Measurements from ENCODE around the gene PODXL.

Gene PODXL

GRCh38 chr7:131501422-131501821, 55.0 kb downstream of the PODXL start:
- no peak for TF ChIP-seq POLR2AphosphoS5 (IDR thresholded peaks at IDR 0.05; ENCODE audit: low read depth, low read length)
- no peak for TF ChIP-seq POLR2A (IDR thresholded peaks at IDR 0.05; ENCODE audit: low read depth, low read length)
- TF ChIP-seq PAX5 (IDR thresholded peaks at IDR 0.05; ENCODE audit: insufficient read depth, low read length, severe bottlenecking): no peak
- no peak for TF ChIP-seq SPI1 (IDR thresholded peaks at IDR 0.05; ENCODE audit: low read depth, low read length)
- TF ChIP-seq POU2F2 (IDR thresholded peaks at IDR 0.05; ENCODE audit: low read depth, low read length): no peak
- no peak for TF ChIP-seq TAF1 (IDR thresholded peaks at IDR 0.05; ENCODE audit: low read depth, low read length)
- FAIRE-seq (peak; percentile 88), DNase-seq (ENCODE audit: insufficient read length, low spot score) (no peak)

- no peak for FAIRE-seq
- TF ChIP-seq POU2F2 (IDR thresholded peaks at IDR 0.05; ENCODE audit: low read depth, low read length) (no peak), POLR2A (IDR thresholded peaks at IDR 0.05; ENCODE audit: low read depth, low read length) (no peak), PAX5 (IDR thresholded peaks at IDR 0.05; ENCODE audit: insufficient read depth, low read length, severe bottlenecking) (no peak), TAF1 (IDR thresholded peaks at IDR 0.05; ENCODE audit: low read depth, low read length) (no peak), POLR2AphosphoS5 (IDR thresholded peaks at IDR 0.05; ENCODE audit: low read depth, low read length) (no peak), SPI1 (IDR thresholded peaks at IDR 0.05; ENCODE audit: low read depth, low read length) (no peak)
- no peak for DNase-seq (ENCODE audit: insufficient read length, low spot score)
Measured at GRCh38 chr7:131500357-131500756, 56.1 kb downstream of the PODXL start.

- TF ChIP-seq SPI1 (IDR thresholded peaks at IDR 0.05; ENCODE audit: low read depth, low read length) (no peak), POLR2A (IDR thresholded peaks at IDR 0.05; ENCODE audit: low read depth, low read length) (no peak), POU2F2 (IDR thresholded peaks at IDR 0.05; ENCODE audit: low read depth, low read length) (no peak), TAF1 (IDR thresholded peaks at IDR 0.05; ENCODE audit: low read depth, low read length) (no peak), PAX5 (IDR thresholded peaks at IDR 0.05; ENCODE audit: insufficient read depth, low read length, severe bottlenecking) (no peak), POLR2AphosphoS5 (IDR thresholded peaks at IDR 0.05; ENCODE audit: low read depth, low read length) (no peak)
- FAIRE-seq: no peak
- no peak for DNase-seq (ENCODE audit: insufficient read length, low spot score)
Measured at GRCh38 chr7:131499801-131500200, 56.6 kb downstream of the PODXL start.

- FAIRE-seq (no peak), DNase-seq (ENCODE audit: insufficient read length, low spot score) (no peak)
- TF ChIP-seq PAX5 (IDR thresholded peaks at IDR 0.05; ENCODE audit: insufficient read depth, low read length, severe bottlenecking) (no peak), SPI1 (IDR thresholded peaks at IDR 0.05; ENCODE audit: low read depth, low read length) (no peak), TAF1 (IDR thresholded peaks at IDR 0.05; ENCODE audit: low read depth, low read length) (no peak), POLR2AphosphoS5 (IDR thresholded peaks at IDR 0.05; ENCODE audit: low read depth, low read length) (no peak), POU2F2 (IDR thresholded peaks at IDR 0.05; ENCODE audit: low read depth, low read length) (no peak), POLR2A (IDR thresholded peaks at IDR 0.05; ENCODE audit: low read depth, low read length) (no peak)
Measured at GRCh38 chr7:131498237-131498885, 58.1 kb downstream of the PODXL start.

- no peak for DNase-seq (ENCODE audit: insufficient read length, low spot score)
- no peak for TF ChIP-seq POU2F2 (IDR thresholded peaks at IDR 0.05; ENCODE audit: low read depth, low read length)
- TF ChIP-seq POLR2AphosphoS5 (IDR thresholded peaks at IDR 0.05; ENCODE audit: low read depth, low read length): no peak
- TF ChIP-seq POLR2A (IDR thresholded peaks at IDR 0.05; ENCODE audit: low read depth, low read length): no peak
- no peak for TF ChIP-seq TAF1 (IDR thresholded peaks at IDR 0.05; ENCODE audit: low read depth, low read length)
- no peak for TF ChIP-seq SPI1 (IDR thresholded peaks at IDR 0.05; ENCODE audit: low read depth, low read length)
- no peak for TF ChIP-seq PAX5 (IDR thresholded peaks at IDR 0.05; ENCODE audit: insufficient read depth, low read length, severe bottlenecking)
- FAIRE-seq: no peak
Measured at GRCh38 chr7:131497454-131497853, 59.0 kb downstream of the PODXL start.

GRCh38 chr7:131495669-131496498, 60.5 kb downstream of the PODXL start:
- no peak for FAIRE-seq

GRCh38 chr7:131494182-131494581, 62.2 kb downstream of the PODXL start:
- FAIRE-seq (no peak), DNase-seq (ENCODE audit: insufficient read length, low spot score) (no peak)
- TF ChIP-seq TAF1 (IDR thresholded peaks at IDR 0.05; ENCODE audit: low read depth, low read length): no peak
- no peak for TF ChIP-seq PAX5 (IDR thresholded peaks at IDR 0.05; ENCODE audit: insufficient read depth, low read length, severe bottlenecking)
- no peak for TF ChIP-seq SPI1 (IDR thresholded peaks at IDR 0.05; ENCODE audit: low read depth, low read length)
- TF ChIP-seq POLR2A (IDR thresholded peaks at IDR 0.05; ENCODE audit: low read depth, low read length): no peak
- no peak for TF ChIP-seq POU2F2 (IDR thresholded peaks at IDR 0.05; ENCODE audit: low read depth, low read length)
- no peak for TF ChIP-seq POLR2AphosphoS5 (IDR thresholded peaks at IDR 0.05; ENCODE audit: low read depth, low read length)

More at GRCh38 chr7:131495669-131496498, 60.5 kb downstream of the PODXL start:
- TF ChIP-seq TAF1 (IDR thresholded peaks at IDR 0.05; ENCODE audit: low read depth, low read length): no peak
- no peak for TF ChIP-seq PAX5 (IDR thresholded peaks at IDR 0.05; ENCODE audit: insufficient read depth, low read length, severe bottlenecking)
- no peak for TF ChIP-seq SPI1 (IDR thresholded peaks at IDR 0.05; ENCODE audit: low read depth, low read length)
- TF ChIP-seq POLR2AphosphoS5 (IDR thresholded peaks at IDR 0.05; ENCODE audit: low read depth, low read length): no peak
- no peak for TF ChIP-seq POU2F2 (IDR thresholded peaks at IDR 0.05; ENCODE audit: low read depth, low read length)
- no peak for DNase-seq (ENCODE audit: insufficient read length, low spot score)

GRCh38 chr7:131493581-131493980, 62.8 kb downstream of the PODXL start:
- FAIRE-seq (no peak), DNase-seq (ENCODE audit: insufficient read length, low spot score) (no peak)
- TF ChIP-seq TAF1 (IDR thresholded peaks at IDR 0.05; ENCODE audit: low read depth, low read length): no peak
- no peak for TF ChIP-seq POLR2A (IDR thresholded peaks at IDR 0.05; ENCODE audit: low read depth, low read length)

- TF ChIP-seq POLR2AphosphoS5 (IDR thresholded peaks at IDR 0.05; ENCODE audit: low read depth, low read length): no peak
- TF ChIP-seq PAX5 (IDR thresholded peaks at IDR 0.05; ENCODE audit: insufficient read depth, low read length, severe bottlenecking): no peak
- TF ChIP-seq TAF1 (IDR thresholded peaks at IDR 0.05; ENCODE audit: low read depth, low read length): no peak
- TF ChIP-seq POU2F2 (IDR thresholded peaks at IDR 0.05; ENCODE audit: low read depth, low read length): no peak
- TF ChIP-seq SPI1 (IDR thresholded peaks at IDR 0.05; ENCODE audit: low read depth, low read length): no peak
- TF ChIP-seq POLR2A (IDR thresholded peaks at IDR 0.05; ENCODE audit: low read depth, low read length): no peak
- FAIRE-seq (no peak), DNase-seq (ENCODE audit: insufficient read length, low spot score) (no peak)
Measured at GRCh38 chr7:131493081-131493480, 63.3 kb downstream of the PODXL start.
